ENCODE measurements around the gene CACNG1. TPM values are rescaled to one million over a fixed set of nuclear protein-coding genes. Genes with fewer than 3 reads are reported as not detected.

Gene CACNG1
- polyA plus RNA-seq, 3 donors from 2014 or later: not detected

DNA sequence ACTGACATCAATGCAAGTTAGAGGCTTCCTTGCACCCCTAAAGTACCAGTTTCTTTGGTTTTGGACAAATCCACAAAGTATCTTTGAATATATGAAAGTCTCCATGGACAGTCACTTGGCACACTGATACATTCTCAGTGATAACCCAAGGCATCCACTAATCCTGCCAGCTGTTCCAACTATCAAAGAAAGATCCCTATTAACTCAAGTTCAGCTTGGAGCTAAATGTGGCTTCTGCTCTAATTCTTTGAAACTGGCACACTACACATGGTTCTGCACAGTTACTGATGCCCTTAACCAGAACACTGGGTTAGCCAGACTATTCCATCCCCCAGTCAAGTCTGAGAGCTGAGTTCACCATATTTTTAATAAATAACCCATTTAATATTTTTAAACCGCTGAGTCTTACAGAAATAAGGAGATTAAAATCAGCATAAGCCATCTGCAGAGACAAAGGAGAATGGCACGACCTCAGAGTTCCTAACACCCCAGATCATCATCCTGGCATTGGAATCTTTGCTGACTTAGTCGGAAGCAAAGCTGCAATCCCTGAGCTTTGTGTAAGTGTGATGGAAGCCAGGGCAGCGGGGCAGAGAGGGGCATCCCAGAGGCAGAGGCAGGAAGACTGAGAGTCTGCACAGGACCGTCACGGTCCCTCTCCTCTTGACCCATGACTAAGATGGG is 6.3 kb downstream of the CACNG1 start:
- Mint-ChIP-seq H3K27ac (no peak overlapping the region), H3K4me3 (no peak overlapping the region), H3K4me1 (no peaks in the 10 kb centered on the region), H3K9me3 (peaks cover 13 to 27% (median 17%) of the 10 kb centered on the region in 6 donors), H3K36me3 (peaks cover 9 to 26% (median 21%) of the 10 kb centered on the region in 3 donors), H3K27me3 (ENCODE audit: low read depth in 3 of 3) (peaks cover 0 to 5% (median 4%) of the 10 kb centered on the region in 3 donors)
- DNase-seq: no peak

- DNase-seq: no peak
- Mint-ChIP-seq H3K27ac (no peak overlapping the region), H3K36me3 (peaks cover 9 to 26% (median 21%) of the 10 kb centered on the region in 3 donors), H3K4me1 (no peaks in the 10 kb centered on the region), H3K27me3 (ENCODE audit: low read depth in 3 of 3) (peaks cover 0 to 5% (median 4%) of the 10 kb centered on the region in 3 donors), H3K4me3 (no peak overlapping the region), H3K9me3 (peaks cover 13 to 27% (median 17%) of the 10 kb centered on the region in 6 donors)
These were observed 6.8 kb downstream of the CACNG1 start for GRCh38 chr17:67051155-67051538.

DNA sequence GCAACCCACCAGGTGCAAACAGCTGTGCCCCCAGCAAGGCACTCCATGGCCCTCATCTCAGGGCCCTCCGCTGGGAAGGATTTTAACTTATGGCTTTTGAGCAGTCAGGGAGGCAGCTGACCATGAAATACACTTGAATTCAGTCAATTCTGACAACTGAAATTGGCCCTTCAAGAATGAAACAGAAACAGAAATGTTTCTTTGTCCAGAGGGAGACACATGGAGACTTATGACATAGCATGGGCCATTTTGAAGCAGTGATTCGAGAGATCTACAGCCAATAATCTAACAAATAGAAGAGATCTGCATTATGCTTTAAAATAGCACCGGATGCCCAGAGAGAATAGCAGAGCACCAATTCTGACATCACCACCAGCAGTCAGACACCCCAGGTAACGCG is 7.5 kb downstream of the CACNG1 start:
- Mint-ChIP-seq H3K27ac (no peak overlapping the region), H3K36me3 (peaks cover 9 to 26% (median 21%) of the 10 kb centered on the region in 3 donors), H3K9me3 (peaks cover 13 to 27% (median 17%) of the 10 kb centered on the region in 6 donors), H3K4me3 (no peak overlapping the region), H3K4me1 (no peaks in the 10 kb centered on the region), H3K27me3 (ENCODE audit: low read depth in 3 of 3) (peaks cover 0 to 4% (median 4%) of the 10 kb centered on the region in 3 donors)
- no peak for DNase-seq

DNA sequence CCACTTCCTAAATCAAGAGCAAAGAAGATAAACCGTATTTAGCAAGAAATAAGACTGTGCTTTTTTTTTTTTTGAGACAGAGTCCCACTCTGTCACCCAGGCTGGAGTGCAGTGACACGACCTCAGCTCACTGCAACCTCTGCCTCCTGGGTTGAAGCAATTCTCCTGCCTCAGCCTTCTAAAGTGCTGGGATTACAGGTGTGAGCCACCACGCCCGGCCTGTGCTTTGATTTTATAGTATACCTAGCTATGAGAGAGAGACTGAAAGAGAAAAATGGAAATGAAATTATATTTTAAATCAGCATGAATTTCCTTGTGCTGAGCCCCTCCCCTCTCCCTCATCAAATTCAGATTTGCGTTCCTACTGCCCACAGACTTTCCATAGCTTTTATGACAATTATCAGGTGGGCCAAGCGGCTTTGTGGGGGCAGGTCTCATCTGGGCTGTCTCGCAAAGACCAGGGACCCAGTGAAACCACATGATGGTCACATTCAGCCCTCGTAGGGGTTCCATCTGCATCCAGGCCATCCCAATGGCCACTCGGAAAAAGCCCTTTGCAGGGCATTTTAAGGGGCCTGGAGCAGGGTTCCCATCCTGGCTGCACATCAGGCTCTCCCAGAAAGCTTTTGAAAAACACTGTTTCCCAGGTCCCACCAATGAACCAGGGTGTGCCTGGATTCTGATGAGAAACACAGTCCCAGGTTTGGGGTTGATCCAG is 8.5 kb downstream of the CACNG1 start:
- Mint-ChIP-seq H3K4me3 (no peak overlapping the region), H3K9me3 (peaks cover 10 to 19% (median 11%) of the 10 kb centered on the region in 6 donors), H3K27me3 (ENCODE audit: low read depth in 3 of 3) (peaks cover 0 to 4% (median 2%) of the 10 kb centered on the region in 3 donors), H3K27ac (no peak overlapping the region), H3K4me1 (no peaks in the 10 kb centered on the region), H3K36me3 (peaks cover 11 to 20% (median 19%) of the 10 kb centered on the region in 3 donors)
- no peak for DNase-seq

DNA sequence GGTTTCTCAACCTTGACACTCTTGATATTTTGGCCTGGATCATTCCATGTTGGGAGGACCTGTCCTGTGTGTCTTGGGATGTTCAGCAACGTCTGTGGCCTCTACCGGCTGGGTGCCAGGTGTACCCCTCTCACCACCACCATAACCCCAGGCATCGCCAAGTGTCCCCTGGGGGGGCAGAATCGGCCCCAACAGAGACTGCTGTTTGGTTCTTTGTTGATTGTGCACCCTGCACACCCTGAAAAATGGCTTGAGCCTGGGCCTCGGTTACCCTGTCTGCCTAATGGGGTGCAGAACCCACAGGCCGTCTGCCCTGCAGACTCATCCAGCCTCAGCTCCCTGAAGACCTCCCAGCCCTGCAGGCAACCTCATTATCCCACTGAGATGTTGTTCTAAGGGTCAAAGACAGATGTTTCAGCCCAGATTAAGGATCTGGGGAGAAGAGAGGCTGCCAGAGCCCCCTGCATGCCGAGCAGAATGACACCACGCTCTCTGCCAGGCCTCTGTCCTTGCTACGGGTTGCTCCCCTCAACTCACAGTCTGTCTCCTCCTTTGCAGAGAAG is 9.2 kb downstream of the CACNG1 start:
- H3K36me3 Mint-ChIP-seq: peaks cover 13 to 15% (median 15%) of the 10 kb centered on the region in 3 donors
- no peak for DNase-seq
- H3K9me3 Mint-ChIP-seq: peaks cover 5 to 12% (median 6%) of the 10 kb centered on the region in 6 donors
- peaks cover 0 to 4% (median 0%) of the 10 kb centered on the region in 3 donors for H3K27me3 Mint-ChIP-seq (ENCODE audit: low read depth in 3 of 3)
- no peaks in the 10 kb centered on the region for H3K4me1 Mint-ChIP-seq
- no peak overlapping the region for H3K27ac Mint-ChIP-seq
- H3K4me3 Mint-ChIP-seq: no peak overlapping the region

- Mint-ChIP-seq H3K27ac (no peak overlapping the region), H3K9me3 (peaks cover 0 to 7% (median 1%) of the 10 kb centered on the region in 6 donors), H3K36me3 (peaks cover 9 to 10% (median 9%) of the 10 kb centered on the region in 3 donors), H3K4me1 (no peaks in the 10 kb centered on the region), H3K27me3 (ENCODE audit: low read depth in 3 of 3) (peaks cover 0 to 2% (median 0%) of the 10 kb centered on the region in 3 donors), H3K4me3 (no peak overlapping the region)
- DNase-seq: no peak
These were observed 9.7 kb downstream of the CACNG1 start for GRCh38 chr17:67054011-67054591.

DNA sequence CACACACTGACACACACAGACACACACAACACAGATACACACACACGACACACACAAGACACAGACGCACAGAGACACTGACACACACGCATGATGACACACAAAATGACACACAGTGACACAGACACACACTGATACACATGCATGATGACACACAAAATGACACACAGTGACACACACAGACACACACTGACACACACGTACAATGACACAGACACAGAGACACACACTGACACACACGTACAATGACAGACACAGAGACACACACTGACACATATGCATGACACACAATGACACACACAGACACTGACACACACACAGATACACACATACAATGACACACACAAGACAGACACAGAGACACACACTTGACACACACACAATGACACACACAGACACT is 10.3 kb downstream of the CACNG1 start:
- Mint-ChIP-seq H3K36me3 (peaks cover 6 to 8% (median 7%) of the 10 kb centered on the region in 3 donors), H3K4me3 (no peak overlapping the region), H3K27me3 (ENCODE audit: low read depth in 3 of 3) (peaks cover 0 to 2% (median 0%) of the 10 kb centered on the region in 3 donors), H3K27ac (no peak overlapping the region), H3K9me3 (peaks cover 0 to 2% (median 0%) of the 10 kb centered on the region in 6 donors), H3K4me1 (no peaks in the 10 kb centered on the region)
- no peak for DNase-seq

- DNase-seq: no peak
- H3K36me3 Mint-ChIP-seq: peaks cover 4 to 7% (median 5%) of the 10 kb centered on the region in 3 donors
- no peak overlapping the region for H3K4me3 Mint-ChIP-seq
- no peaks in the 10 kb centered on the region for H3K9me3 Mint-ChIP-seq
- no peak overlapping the region for H3K27ac Mint-ChIP-seq
- no peaks in the 10 kb centered on the region for H3K4me1 Mint-ChIP-seq
- H3K27me3 Mint-ChIP-seq (ENCODE audit: low read depth in 3 of 3): peaks cover 0 to 2% (median 0%) of the 10 kb centered on the region in 3 donors
These were observed 10.7 kb downstream of the CACNG1 start for GRCh38 chr17:67055041-67055443.

DNA sequence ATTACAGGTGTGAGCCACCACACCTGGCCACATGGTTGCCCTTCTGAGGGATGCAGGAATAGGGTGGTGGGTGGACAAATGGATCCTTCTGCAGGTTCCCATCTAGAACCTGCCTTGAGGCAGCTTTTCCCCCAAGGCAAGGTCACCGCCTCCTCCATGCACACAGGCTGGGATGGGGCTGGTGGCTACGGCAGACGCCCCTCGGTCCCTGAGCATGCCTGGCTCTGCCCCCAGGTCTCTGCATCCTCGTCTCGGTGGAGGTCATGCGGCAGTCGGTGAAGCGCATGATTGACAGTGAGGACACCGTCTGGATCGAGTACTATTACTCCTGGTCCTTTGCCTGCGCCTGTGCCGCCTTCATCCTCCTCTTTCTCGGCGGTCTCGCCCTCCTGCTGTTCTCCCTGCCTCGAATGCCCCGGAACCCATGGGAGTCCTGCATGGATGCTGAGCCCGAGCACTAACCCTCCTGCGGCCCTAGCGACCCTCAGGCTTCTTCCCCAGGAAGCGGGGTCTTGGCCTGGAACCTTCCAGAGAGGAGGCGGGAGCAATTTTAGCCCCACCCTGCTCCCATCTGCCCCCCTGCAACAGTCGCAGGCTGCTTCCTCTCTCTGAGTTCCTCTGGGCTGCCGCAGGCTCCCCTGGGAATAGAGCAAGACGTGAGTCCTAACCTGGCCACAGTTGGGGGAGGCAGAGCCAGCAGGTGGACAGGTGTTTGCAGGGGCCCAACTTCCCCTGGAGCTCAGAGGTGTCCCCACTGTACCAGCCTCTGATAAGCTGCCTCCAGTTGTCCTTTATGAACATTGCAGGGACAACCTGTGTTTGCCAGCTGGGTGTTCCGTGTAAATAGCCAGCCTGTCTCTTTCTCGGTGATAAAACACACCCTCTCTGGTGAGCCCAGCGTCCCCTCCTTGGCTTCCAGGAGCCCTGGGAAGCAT is 11.7 kb downstream of the CACNG1 start:
- H3K27ac Mint-ChIP-seq: no peak overlapping the region
- H3K27me3 Mint-ChIP-seq (ENCODE audit: low read depth in 3 of 3): peaks cover 0 to 2% (median 2%) of the 10 kb centered on the region in 3 donors
- H3K36me3 Mint-ChIP-seq: peaks cover 5 to 12% (median 11%) of the 10 kb centered on the region in 3 donors
- no peak overlapping the region for H3K4me3 Mint-ChIP-seq
- no peak for DNase-seq
- H3K4me1 Mint-ChIP-seq: no peaks in the 10 kb centered on the region
- no peaks in the 10 kb centered on the region for H3K9me3 Mint-ChIP-seq

GRCh38 chr17:67056746-67057490 is 12.6 kb downstream of the CACNG1 start:
- no peak overlapping the region for H3K27ac Mint-ChIP-seq

GRCh38 chr17:67058036-67058435 is 13.7 kb downstream of the CACNG1 start:
- no peak overlapping the region for H3K4me3 Mint-ChIP-seq
- H3K4me1 Mint-ChIP-seq: no peaks in the 10 kb centered on the region

More at GRCh38 chr17:67056746-67057490, 12.6 kb downstream of the CACNG1 start:
- Mint-ChIP-seq H3K4me1 (no peaks in the 10 kb centered on the region), H3K4me3 (no peak overlapping the region), H3K9me3 (no peaks in the 10 kb centered on the region), H3K36me3 (peaks cover 5 to 16% (median 12%) of the 10 kb centered on the region in 3 donors), H3K27me3 (ENCODE audit: low read depth in 3 of 3) (peaks cover 0 to 2% (median 2%) of the 10 kb centered on the region in 3 donors)
- DNase-seq: no peak

DNA sequence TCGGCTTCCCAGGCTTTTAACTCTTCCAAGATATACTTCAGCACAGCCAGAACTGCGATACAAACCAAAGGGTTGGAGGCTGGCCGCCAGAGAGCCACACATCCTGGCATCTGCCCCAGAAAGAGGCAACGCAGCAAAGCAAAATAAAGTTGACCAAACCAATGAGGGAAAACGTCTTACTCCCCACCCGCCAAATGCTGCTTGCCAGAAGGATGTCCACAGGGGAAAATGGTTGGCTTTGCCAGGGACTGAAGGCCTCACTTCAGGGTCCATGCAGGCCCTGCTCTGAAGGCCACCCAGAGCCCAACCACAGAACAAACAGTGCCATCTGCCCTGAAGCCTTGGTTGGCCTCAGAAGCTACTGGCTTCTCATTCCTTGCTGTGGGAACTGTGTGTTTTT is 15.0 kb downstream of the CACNG1 start:
- H3K9me3 Mint-ChIP-seq: no peaks in the 10 kb centered on the region
- no peak overlapping the region for H3K4me3 Mint-ChIP-seq
- peaks cover 5 to 21% (median 12%) of the 10 kb centered on the region in 3 donors for H3K36me3 Mint-ChIP-seq
- no peak overlapping the region for H3K27ac Mint-ChIP-seq
- DNase-seq: no peak
- H3K4me1 Mint-ChIP-seq: no peaks in the 10 kb centered on the region
- peaks cover 2 to 7% (median 2%) of the 10 kb centered on the region in 3 donors for H3K27me3 Mint-ChIP-seq (ENCODE audit: low read depth in 3 of 3)

More at GRCh38 chr17:67058036-67058435, 13.7 kb downstream of the CACNG1 start:
- Mint-ChIP-seq H3K36me3 (peaks cover 5 to 16% (median 12%) of the 10 kb centered on the region in 3 donors), H3K27me3 (ENCODE audit: low read depth in 3 of 3) (peaks cover 2 to 4% (median 2%) of the 10 kb centered on the region in 3 donors), H3K9me3 (no peaks in the 10 kb centered on the region), H3K27ac (no peak overlapping the region)
- no peak for DNase-seq

Data from immature natural killer cell (primary cell).